PC-9 (cell line): ENCODE results near the gene PPP1CC.

Experiments used
- CTCF ChIP-seq: fragments of 200-600 bp; sonication (generic); conservative IDR thresholded peaks from 2 replicates; pipeline ENCODE4 v1.6.1; 2017; ENCODE audit warnings: mixed run types, antibody characterized with exemption, mild to moderate bottlenecking, moderate library complexity
- EZH2 ChIP-seq: fragments of 200-600 bp; sonication (generic); IDR thresholded peaks from 2 replicates; pipeline ENCODE4 v1.8.0; 2017; ENCODE audit warnings: antibody characterized with exemption, low read depth

GRCh38 chr12:110732572-110732971, 10.1 kb downstream of the PPP1CC start:
- TF ChIP-seq CTCF (no peak), EZH2 (no peak)
